HG03457 (cell line): ENCODE measurements around the gene SMC5.

Source experiments
- ATAC-seq: cut with Tn5 transposase; IDR thresholded peaks from one replicate; pipeline ENCODE4 v1.9.1; 2021; ENCODE audit warnings: moderate number of reproducible peaks; ENCODE audit not compliant: unreplicated experiment

SMC5 gene

GRCh38 chr9:70403166-70403565 lies 144.4 kb downstream of the SMC5 start:
- no peak for ATAC-seq

DNA sequence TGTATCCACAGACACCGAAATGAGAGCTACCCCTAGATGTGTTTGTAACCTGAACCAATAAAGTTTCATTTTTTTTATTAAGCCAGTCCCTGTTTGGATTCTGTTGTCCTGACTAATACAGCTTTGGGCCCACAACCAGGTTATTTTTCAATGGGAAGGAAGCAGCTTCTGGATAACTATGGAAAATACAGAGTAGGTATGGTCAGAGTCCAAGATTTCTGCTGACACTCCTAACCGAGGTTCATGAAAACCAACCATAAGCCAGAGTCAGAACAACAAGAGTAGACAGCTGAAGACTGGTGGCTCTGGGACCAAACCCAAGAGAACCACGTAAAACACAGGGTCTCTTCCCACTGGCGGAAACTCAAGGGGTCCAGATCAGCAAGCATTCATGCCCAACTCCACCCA lies 144.8 kb downstream of the SMC5 start:
- no peak for ATAC-seq

DNA sequence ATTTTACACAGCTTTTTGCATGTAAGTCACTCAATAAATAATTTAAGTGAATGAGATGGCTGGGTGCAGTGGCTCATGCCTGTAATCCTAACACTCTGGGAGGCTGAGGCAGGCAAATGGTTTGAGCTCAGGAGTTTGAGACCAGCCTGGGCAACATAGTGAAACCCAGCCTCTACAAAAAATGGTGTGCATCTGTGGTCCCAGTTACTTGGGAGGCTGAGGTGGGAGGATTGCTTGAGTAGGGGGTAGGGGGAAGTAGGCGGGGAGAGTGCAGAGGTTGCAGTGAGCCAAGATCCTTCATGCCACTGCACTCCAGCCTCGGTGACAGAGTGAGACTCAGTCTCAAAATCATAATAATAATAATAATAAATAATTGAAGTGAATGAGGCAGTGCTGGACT lies 145.5 kb downstream of the SMC5 start:
- no peak for ATAC-seq
